ENCODE results near the gene SPHKAP.
"Not testable (repeated sequence)": the region's sequence is repeated elsewhere in the genome, so short reads cannot be mapped to it uniquely, and the experiment has no call there.

DNA sequence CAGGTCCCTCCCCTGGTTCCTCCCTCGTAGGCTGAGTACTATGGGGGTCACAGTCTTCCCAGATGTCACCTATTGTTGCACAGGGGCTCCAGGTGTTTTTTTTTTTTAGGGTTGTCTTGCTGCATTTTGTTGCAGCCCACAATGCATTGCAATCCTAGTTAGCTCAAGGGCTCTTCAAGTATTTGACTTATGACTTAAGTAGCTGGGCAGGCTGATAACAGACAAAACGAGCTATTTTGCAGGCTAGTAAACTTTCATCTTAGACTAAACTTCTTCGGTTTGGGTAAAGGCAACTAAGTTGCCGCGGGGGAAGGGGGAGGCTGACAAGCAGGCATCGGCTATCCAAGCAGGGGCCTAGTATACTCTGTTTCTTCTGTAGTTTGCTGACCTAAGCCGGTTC, 245.2 kb downstream of the SPHKAP start:
- not testable (repeated sequence) for TF ChIP-seq ZKSCAN1 (IDR thresholded peaks at IDR 0.05; ENCODE audit: low read length); EZH2 (conservative IDR thresholded peaks at IDR 0.05; ENCODE audit: low read depth, low read length); ZNF12 (CRISPR knock-in tag; IDR thresholded peaks at IDR 0.05); ZNF777 (CRISPR knock-in tag; IDR thresholded peaks at IDR 0.05); MED13 (CRISPR knock-in tag; IDR thresholded peaks at IDR 0.05); NCOA2 (CRISPR knock-in tag; IDR thresholded peaks at IDR 0.05); STAG1 (CRISPR knock-in tag; IDR thresholded peaks at IDR 0.05); TGIF2 (CRISPR knock-in tag; IDR thresholded peaks at IDR 0.05); KLF16 (CRISPR knock-in tag; IDR thresholded peaks at IDR 0.05); GABPA (IDR thresholded peaks at IDR 0.05; ENCODE audit: low read depth, low read length); GABPA (CRISPR knock-in tag; IDR thresholded peaks at IDR 0.05; ENCODE audit: low read depth); JUND (CRISPR knock-in tag; IDR thresholded peaks at IDR 0.05)
- TF ChIP-seq, protein P1, sequence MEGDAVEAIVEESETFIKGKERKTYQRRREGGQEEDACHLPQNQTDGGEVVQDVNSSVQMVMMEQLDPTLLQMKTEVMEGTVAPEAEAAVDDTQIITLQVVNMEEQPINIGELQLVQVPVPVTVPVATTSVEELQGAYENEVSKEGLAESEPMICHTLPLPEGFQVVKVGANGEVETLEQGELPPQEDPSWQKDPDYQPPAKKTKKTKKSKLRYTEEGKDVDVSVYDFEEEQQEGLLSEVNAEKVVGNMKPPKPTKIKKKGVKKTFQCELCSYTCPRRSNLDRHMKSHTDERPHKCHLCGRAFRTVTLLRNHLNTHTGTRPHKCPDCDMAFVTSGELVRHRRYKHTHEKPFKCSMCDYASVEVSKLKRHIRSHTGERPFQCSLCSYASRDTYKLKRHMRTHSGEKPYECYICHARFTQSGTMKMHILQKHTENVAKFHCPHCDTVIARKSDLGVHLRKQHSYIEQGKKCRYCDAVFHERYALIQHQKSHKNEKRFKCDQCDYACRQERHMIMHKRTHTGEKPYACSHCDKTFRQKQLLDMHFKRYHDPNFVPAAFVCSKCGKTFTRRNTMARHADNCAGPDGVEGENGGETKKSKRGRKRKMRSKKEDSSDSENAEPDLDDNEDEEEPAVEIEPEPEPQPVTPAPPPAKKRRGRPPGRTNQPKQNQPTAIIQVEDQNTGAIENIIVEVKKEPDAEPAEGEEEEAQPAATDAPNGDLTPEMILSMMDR (CRISPR knock-in tag; IDR thresholded peaks at IDR 0.05) = not testable (repeated sequence)
- TF ChIP-seq, protein P2, sequence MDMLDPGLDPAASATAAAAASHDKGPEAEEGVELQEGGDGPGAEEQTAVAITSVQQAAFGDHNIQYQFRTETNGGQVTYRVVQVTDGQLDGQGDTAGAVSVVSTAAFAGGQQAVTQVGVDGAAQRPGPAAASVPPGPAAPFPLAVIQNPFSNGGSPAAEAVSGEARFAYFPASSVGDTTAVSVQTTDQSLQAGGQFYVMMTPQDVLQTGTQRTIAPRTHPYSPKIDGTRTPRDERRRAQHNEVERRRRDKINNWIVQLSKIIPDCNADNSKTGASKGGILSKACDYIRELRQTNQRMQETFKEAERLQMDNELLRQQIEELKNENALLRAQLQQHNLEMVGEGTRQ (IDR thresholded peaks at IDR 0.05; ENCODE audit: low read depth, low read length) = not testable (repeated sequence)
- TF ChIP-seq, protein P2 (CRISPR knock-in tag; IDR thresholded peaks at IDR 0.05; ENCODE audit: borderline replicate concordance) = not testable (repeated sequence)
- TF ChIP-seq, protein P3, sequence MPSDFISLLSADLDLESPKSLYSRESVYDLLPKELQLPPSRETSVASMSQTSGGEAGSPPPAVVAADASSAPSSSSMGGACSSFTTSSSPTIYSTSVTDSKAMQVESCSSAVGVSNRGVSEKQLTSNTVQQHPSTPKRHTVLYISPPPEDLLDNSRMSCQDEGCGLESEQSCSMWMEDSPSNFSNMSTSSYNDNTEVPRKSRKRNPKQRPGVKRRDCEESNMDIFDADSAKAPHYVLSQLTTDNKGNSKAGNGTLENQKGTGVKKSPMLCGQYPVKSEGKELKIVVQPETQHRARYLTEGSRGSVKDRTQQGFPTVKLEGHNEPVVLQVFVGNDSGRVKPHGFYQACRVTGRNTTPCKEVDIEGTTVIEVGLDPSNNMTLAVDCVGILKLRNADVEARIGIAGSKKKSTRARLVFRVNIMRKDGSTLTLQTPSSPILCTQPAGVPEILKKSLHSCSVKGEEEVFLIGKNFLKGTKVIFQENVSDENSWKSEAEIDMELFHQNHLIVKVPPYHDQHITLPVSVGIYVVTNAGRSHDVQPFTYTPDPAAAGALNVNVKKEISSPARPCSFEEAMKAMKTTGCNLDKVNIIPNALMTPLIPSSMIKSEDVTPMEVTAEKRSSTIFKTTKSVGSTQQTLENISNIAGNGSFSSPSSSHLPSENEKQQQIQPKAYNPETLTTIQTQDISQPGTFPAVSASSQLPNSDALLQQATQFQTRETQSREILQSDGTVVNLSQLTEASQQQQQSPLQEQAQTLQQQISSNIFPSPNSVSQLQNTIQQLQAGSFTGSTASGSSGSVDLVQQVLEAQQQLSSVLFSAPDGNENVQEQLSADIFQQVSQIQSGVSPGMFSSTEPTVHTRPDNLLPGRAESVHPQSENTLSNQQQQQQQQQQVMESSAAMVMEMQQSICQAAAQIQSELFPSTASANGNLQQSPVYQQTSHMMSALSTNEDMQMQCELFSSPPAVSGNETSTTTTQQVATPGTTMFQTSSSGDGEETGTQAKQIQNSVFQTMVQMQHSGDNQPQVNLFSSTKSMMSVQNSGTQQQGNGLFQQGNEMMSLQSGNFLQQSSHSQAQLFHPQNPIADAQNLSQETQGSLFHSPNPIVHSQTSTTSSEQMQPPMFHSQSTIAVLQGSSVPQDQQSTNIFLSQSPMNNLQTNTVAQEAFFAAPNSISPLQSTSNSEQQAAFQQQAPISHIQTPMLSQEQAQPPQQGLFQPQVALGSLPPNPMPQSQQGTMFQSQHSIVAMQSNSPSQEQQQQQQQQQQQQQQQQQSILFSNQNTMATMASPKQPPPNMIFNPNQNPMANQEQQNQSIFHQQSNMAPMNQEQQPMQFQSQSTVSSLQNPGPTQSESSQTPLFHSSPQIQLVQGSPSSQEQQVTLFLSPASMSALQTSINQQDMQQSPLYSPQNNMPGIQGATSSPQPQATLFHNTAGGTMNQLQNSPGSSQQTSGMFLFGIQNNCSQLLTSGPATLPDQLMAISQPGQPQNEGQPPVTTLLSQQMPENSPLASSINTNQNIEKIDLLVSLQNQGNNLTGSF (CRISPR knock-in tag; IDR thresholded peaks at IDR 0.05) = not testable (repeated sequence)
